HCEC 1CT (cell line): ENCODE data around the gene METTL14.
A peak's percentile ranks its signal among the peaks of the same experiment; 100 is the strongest.
"Not testable (repeated sequence)": the region's sequence is repeated elsewhere in the genome, so short reads cannot be mapped to it uniquely, and the experiment has no call there.

Experiments used
- DNase-seq: peaks from one replicate; pipeline ENCODE4 v3.0.0-alpha.2; 2017

Gene METTL14

GRCh38 chr4:118684873-118685811 is at the start of gene METTL14:
Gene METTL14, plus strand, starts transcription at chr4:118685392. Its CDS starts 143 bp downstream, at chr4:118685535.
- DNase-seq = peak; percentile 75

DNA sequence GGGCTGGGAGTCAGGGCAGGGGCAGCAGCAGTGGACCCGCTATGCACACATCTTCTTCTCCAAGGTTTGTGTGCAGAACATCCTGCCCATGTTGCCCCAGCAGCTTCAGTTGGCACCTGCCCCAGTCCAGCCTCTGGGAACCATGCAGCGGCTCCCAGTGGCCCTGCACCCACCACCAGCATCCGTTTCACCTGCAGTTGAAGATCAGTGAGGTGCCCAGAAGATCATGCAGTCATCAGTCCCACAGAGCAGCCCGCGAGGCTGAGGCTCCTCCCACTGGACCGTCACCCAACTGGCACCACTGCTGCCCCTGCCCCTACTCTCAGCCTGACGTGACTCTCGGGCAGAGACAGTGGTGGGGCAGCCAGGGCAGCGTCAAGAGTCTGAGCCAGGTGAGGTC is 49.1 kb upstream of the METTL14 start:
- DNase-seq = not testable (repeated sequence)

DNA sequence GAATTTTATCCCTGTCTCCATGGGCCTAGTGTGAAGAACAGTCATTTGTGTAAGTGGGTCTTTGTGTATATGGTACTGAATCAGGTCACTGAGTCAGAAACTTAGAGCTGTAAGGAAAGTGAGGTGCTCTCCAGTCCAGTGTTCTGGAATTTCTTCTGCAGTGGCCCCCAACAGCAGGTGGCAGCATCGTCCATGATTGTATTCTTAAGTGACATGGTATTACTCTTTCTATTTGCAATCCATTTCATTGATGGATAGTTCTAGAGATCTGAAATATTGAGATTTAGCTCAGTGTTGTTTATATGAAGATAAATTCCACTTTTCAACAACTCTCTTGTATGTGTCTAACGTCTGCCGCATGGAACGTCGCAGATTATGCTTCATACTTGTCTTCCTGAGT is 20.5 kb upstream of the METTL14 start:
- DNase-seq = not testable (repeated sequence)

DNA sequence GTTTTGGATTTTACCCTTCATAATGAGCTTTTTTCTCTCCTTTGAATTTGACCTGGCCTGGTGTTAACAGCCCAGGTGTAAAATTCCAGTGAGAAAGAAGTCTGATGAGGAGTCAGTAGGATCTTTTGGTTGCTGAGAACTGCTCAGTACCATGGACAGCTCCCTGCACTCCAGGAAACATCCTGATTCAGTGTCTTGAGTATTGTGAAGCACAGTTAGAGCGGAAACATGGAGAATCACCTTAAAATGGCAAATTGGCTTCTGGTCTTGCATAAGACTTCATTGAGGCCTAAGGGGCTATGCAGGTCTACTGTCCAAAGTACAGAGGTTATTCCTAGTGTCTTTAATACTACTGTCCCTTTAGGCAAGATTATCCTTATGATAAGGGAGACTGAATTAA is 16.0 kb upstream of the METTL14 start:
- DNase-seq = peak; percentile 20

GRCh38 chr4:118670968-118671367 is 14.2 kb upstream of the METTL14 start:
- not testable (repeated sequence) for DNase-seq

GRCh38 chr4:118676128-118676527 is 9.1 kb upstream of the METTL14 start:
- no peak for DNase-seq

DNA sequence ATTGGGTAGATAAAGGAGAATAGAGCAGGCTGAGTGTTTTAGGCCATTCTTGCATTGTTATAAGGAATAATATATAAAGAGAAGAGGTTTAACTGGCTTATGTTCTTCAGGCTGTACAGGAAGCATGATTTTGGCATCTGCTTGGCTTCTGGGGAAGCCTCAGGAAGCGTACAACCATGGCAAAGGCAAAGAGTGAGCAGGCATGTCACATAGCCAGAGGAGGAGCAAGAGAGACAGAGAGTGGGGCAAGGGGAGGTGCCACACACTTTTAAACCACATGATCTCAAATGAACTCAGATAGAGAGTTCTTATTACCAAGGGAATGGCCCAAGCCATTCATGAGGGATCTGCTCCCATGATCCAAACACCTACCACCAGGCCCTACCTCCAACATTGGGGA is 4.4 kb upstream of the METTL14 start:
- no peak for DNase-seq

DNA sequence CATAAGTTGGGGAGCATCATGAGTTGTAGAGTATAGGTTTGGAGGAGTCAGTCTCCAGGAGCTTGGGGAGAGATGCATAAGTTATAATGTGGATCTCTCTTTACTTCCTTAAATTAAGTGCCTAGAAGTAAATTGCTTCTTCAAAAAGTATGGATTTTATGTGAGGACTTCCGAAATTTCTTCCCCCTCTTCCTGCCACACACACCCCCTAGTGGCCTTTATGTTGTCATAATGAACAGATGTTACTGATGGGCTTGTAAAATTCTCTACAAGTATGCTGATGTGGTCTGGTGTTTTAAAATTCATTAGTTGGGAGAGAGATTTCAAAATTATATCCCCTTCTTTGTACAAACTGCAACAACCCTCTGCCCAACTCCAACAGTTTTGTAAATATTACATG is 2.3 kb upstream of the METTL14 start:
- DNase-seq = no peak

- no peak for DNase-seq
Observed at GRCh38 chr4:118683513-118683912, 1.7 kb upstream of the METTL14 start.

DNA sequence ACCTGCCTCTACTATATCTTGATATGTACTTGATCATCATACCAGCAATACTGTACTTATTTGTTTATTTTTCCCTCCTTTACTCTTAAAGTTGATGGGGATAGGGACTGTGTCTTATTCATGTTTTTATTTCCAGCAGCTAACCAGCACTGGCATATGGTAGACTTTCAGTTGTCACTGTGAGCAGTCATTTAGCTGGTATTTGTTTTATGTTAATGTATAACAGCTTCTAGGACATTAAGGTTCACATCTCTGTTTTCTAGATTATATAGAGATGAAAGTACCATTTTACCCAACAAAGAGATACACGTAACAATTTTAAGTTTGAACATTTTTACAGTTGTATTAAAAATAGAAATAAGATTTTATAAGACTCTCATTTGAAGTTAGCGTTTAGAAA is 17.9 kb downstream of the METTL14 start:
- DNase-seq = no peak

GRCh38 chr4:118711052-118711451 is 25.9 kb downstream of the METTL14 start:
- no peak for DNase-seq

- peak; percentile 5 for DNase-seq
Observed at GRCh38 chr4:118712872-118713271, 27.7 kb downstream of the METTL14 start.

- DNase-seq = no peak
Observed at GRCh38 chr4:118714682-118715081, 29.5 kb downstream of the METTL14 start.

- DNase-seq = no peak
Observed at GRCh38 chr4:118716304-118716703, 31.1 kb downstream of the METTL14 start.

- DNase-seq = no peak
Observed at GRCh38 chr4:118718511-118719170, 33.4 kb downstream of the METTL14 start.

- no peak for DNase-seq
Observed at GRCh38 chr4:118721752-118722151, 36.6 kb downstream of the METTL14 start.

GRCh38 chr4:118723369-118723768 is 38.2 kb downstream of the METTL14 start:
- DNase-seq = no peak

- DNase-seq = no peak
Observed at GRCh38 chr4:118727360-118727759, 42.2 kb downstream of the METTL14 start.

- DNase-seq = peak; percentile 77
Observed at GRCh38 chr4:118729287-118730286, 44.4 kb downstream of the METTL14 start.

DNA sequence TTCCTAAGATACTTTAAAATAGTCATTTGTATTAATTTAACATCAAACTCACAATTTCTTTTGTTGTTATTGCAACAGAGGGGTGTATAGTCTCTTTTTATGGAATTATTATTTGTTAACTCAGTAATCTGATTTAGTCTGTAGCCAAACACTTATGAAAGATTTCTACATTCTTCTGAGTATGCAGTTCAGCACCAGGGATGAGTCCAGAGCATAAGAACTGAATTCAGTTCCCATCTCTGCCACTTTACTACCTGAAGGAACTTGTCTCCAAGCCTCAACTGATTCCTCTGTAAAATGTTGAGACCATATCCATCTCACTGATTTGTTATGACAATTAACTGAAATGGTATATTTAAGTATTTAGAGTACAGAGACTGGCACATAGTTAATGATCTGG is 45.5 kb downstream of the METTL14 start:
- no peak for DNase-seq

- peak; percentile 33 for DNase-seq
Observed at GRCh38 chr4:118732591-118733330, 47.6 kb downstream of the METTL14 start.
